GM18517 (cell line): ENCODE results near the gene APRT.

Experiments used
- ATAC-seq: cut with Tn5 transposase; IDR thresholded peaks from one replicate; pipeline ENCODE4 v1.9.1; 2021; ENCODE audit warnings: mild to moderate bottlenecking, moderate library complexity; ENCODE audit not compliant: unreplicated experiment

Gene APRT

DNA sequence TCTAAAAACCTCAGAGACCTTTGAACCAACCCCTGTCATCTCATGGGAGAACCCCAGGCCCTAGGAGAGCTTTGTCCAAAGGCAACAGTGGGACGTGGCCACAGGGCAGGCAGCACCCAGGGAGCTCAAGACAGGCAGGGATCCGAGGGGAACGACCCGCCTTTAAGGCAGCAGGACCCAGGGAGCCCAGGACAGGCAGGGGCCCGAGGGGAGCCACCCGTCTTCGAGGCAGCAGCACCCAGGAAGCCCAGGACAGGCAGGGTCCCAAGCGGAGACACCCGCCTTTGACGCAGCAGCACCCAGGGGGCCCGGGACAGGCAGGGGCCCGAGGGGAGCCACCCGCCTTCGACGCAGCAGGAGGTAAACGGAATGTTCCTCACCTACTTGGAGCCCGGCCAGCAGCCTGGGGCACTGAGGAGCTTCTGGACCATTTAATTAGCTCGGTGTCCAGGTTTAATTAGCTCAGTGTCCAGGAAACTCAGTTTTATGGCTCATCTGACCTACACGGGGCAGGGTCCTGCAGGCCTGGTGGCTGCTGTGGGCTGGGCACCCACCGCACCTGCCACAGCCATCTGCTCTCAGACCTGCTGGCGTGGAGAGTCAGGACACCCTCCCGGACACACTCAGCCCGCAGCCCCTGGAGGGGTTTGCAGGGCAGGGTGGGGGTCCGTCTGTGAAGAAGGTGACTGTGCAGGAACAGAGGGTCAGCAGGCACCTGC is 51.1 kb downstream of the APRT start:
- ATAC-seq, result no peak

DNA sequence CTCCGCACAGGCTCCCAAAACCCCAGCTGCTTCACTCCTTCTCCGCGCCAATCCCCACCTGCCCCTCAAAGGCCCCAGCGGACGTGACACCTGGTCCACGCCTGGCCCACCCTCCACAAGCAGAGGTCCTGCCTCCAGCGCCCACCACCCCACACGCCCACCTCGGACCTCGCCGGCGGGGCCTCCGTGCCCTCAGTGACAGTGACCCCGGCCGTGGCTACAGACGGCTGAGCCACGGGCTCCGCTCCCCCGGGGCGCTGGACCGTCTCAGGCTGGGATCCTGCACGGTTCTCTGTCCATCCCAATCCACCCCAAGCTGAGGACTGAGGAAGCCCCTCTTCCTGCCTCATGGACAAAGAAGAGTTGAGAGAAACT is 51.8 kb downstream of the APRT start:
- ATAC-seq, result no peak
